HepG2 (cell line): ENCODE measurements around the gene PLD1. TPM values are rescaled to one million over a fixed set of nuclear protein-coding genes. Genes with fewer than 3 reads are reported as not detected.

Experiments
- MBNL3 ChIP-seq: fragments of 250-450 bp; sonication (Bioruptor Pico); conservative IDR thresholded peaks from 2 replicates; pipeline ENCODE4 v1.8.0; 2022; ENCODE audit warnings: mild to moderate bottlenecking, inconsistent platforms
- MEF2D ChIP-seq: sonication (generic); formaldehyde crosslinking; IDR thresholded peaks from 2 replicates; pipeline ENCODE4 v1.5.1; 2020; ENCODE audit warnings: mild to moderate bottlenecking, missing genetic modification reagents
- NFE2L2 ChIP-seq: fragments of 150-350 bp; IDR thresholded peaks from 2 replicates; pipeline ENCODE4 v1.6.1; 2014; ENCODE audit warnings: low read length
- YEATS2 ChIP-seq: sonication (generic); formaldehyde crosslinking; IDR thresholded peaks from 2 replicates; pipeline ENCODE4 v1.4.0; 2020; ENCODE audit warnings: missing genetic modification reagents, borderline replicate concordance
- ZNF124 ChIP-seq: sonication (generic); formaldehyde crosslinking; IDR thresholded peaks from 2 replicates; pipeline ENCODE4 v1.4.0; 2020; ENCODE audit warnings: missing genetic modification reagents
- ZNF331 ChIP-seq: sonication (generic); formaldehyde crosslinking; IDR thresholded peaks from 2 replicates; pipeline ENCODE4 v1.4.0; 2020; ENCODE audit warnings: missing genetic modification reagents
- ZNF766 ChIP-seq: sonication (generic); formaldehyde crosslinking; IDR thresholded peaks from 2 replicates; pipeline ENCODE4 v1.5.0; 2020; ENCODE audit warnings: missing genetic modification reagents, borderline replicate concordance
- polyA plus RNA-seq, 8 experiments: library from polyadenylated mRNA; depleted of rRNA in 3 of 8; stranded (reverse) in 7 of 8; unstranded in 1 of 8; fragments of >200 nt; fragmentation: Illumina TruSeq in 4 of 8; extraction: Trizol in 4 of 8; gene quantifications; 2 replicates each; pipeline versions ENCODE4 v1.2.1 to v1.2.3, GENCODE V29; 2011 to 2016; ENCODE audit warnings: low read depth in 4 of 8, missing spikeins in 1 of 8, mixed read lengths in 1 of 8; ENCODE audit not compliant: insufficient read depth in 1 of 8
- total RNA-seq, 5 experiments: library from RNA; depleted of rRNA; stranded (reverse); fragments of >200 nt; fragmentation: Illumina TruSeq; extraction: Trizol; gene quantifications; 2 replicates each; pipeline ENCODE4 v1.2.3, GENCODE V29; 2016; ENCODE audit warnings: low read depth in 1 of 5
- TF ChIP-seq, protein P1 (sequence below): sonication (generic); formaldehyde crosslinking; IDR thresholded peaks from 2 replicates; pipeline ENCODE4 v1.9.0; 2022; ENCODE audit warnings: missing genetic modification reagents, mild to moderate bottlenecking, borderline replicate concordance
- TF ChIP-seq, protein P2 (sequence below), 2 experiments: sonication (generic) in 1 of 2; formaldehyde crosslinking in 1 of 2; IDR thresholded peaks; 2 replicates each; pipeline versions ENCODE4 v1.4.0 to v1.6.1; 2016 to 2020; ENCODE audit warnings: borderline replicate concordance in 1 of 2, low read depth in 1 of 2, mild to moderate bottlenecking in 1 of 2, missing genetic modification reagents in 1 of 2

Gene PLD1
- total and polyA plus RNA-seq, 2 of the 13 experiments (the other 11 are each of a cell fraction or from before 2014, with no cell fraction given) = 27.1 to 59.4 TPM

DNA sequence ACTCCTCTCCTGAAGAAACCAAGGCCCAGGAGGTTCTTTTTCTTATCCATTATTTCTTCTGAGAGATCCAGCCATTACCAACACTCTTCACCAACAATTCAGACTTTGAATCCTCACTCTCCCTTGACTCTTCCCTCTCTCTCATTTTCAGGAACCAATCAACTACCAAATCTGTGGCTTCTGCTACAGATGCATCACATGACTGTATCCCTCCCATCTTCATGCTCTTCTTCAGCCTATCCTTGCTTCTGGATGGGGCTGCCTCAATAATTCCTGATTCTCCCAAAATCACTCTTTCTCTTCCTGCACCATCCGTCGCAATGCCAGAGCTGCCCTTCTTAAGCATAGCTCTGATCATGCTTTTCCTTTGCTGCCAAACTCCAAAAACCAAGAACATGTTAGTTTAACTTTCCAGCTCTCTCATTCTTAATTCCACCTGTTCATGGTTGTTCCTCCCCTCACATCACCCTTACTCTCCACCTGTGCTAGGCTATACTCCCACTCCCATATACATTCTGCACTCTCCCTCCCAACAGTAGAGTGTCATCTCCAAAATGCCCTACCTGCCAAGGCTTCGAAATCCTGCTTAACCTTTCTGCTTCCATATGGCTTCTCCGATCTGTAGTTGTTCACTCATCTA is 13.5 kb downstream of the PLD1 start (continued):
- no peak for TF ChIP-seq NFE2L2
- TF ChIP-seq MEF2D (CRISPR knock-in tag) = no peak
- TF ChIP-seq, protein P1, sequence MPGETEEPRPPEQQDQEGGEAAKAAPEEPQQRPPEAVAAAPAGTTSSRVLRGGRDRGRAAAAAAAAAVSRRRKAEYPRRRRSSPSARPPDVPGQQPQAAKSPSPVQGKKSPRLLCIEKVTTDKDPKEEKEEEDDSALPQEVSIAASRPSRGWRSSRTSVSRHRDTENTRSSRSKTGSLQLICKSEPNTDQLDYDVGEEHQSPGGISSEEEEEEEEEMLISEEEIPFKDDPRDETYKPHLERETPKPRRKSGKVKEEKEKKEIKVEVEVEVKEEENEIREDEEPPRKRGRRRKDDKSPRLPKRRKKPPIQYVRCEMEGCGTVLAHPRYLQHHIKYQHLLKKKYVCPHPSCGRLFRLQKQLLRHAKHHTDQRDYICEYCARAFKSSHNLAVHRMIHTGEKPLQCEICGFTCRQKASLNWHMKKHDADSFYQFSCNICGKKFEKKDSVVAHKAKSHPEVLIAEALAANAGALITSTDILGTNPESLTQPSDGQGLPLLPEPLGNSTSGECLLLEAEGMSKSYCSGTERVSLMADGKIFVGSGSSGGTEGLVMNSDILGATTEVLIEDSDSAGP (CRISPR knock-in tag) = no peak
- TF ChIP-seq ZNF331 (CRISPR knock-in tag) = no peak
- TF ChIP-seq ZNF124 = no peak
- TF ChIP-seq, protein P2, sequence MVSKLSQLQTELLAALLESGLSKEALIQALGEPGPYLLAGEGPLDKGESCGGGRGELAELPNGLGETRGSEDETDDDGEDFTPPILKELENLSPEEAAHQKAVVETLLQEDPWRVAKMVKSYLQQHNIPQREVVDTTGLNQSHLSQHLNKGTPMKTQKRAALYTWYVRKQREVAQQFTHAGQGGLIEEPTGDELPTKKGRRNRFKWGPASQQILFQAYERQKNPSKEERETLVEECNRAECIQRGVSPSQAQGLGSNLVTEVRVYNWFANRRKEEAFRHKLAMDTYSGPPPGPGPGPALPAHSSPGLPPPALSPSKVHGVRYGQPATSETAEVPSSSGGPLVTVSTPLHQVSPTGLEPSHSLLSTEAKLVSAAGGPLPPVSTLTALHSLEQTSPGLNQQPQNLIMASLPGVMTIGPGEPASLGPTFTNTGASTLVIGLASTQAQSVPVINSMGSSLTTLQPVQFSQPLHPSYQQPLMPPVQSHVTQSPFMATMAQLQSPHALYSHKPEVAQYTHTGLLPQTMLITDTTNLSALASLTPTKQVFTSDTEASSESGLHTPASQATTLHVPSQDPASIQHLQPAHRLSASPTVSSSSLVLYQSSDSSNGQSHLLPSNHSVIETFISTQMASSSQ (IDR thresholded peaks at IDR 0.05; ENCODE audit: low read depth) = no peak
- TF ChIP-seq, protein P2 (CRISPR knock-in tag; IDR thresholded peaks at IDR 0.05; ENCODE audit: borderline replicate concordance) = no peak
- no peak for TF ChIP-seq YEATS2
- TF ChIP-seq MBNL3 (CRISPR knock-in tag) = no peak
- no peak for TF ChIP-seq ZNF766 (CRISPR knock-in tag)
